Glutamatergic neuron (in vitro differentiated cells): ENCODE data around the gene FOXO1. TPM values are rescaled to one million over a fixed set of nuclear protein-coding genes. Genes with fewer than 3 reads are reported as not detected.

Source experiments
- DNase-seq: peaks from one replicate; pipeline ENCODE4 v3.0.0; 2022
- H3K27ac Mint-ChIP-seq: one replicate; pipeline ENCODE4 v1.8.0; 2020; ENCODE audit warnings: mild to moderate bottlenecking, mixed read lengths, inconsistent platforms; ENCODE audit not compliant: unreplicated experiment
- H3K27me3 Mint-ChIP-seq: one replicate; pipeline ENCODE4 v1.8.0; 2020; ENCODE audit warnings: mild to moderate bottlenecking, moderate library complexity, mixed read lengths, inconsistent platforms; ENCODE audit not compliant: unreplicated experiment
- H3K36me3 Mint-ChIP-seq: one replicate; pipeline ENCODE4 v1.8.0; 2020; ENCODE audit warnings: mild to moderate bottlenecking, mixed read lengths, inconsistent platforms; ENCODE audit not compliant: unreplicated experiment
- H3K4me1 Mint-ChIP-seq: one replicate; pipeline ENCODE4 v1.8.0; 2020; ENCODE audit warnings: mild to moderate bottlenecking, low read depth, mixed read lengths, inconsistent platforms; ENCODE audit not compliant: unreplicated experiment
- H3K4me3 Mint-ChIP-seq: one replicate; pipeline ENCODE4 v1.8.0; 2020; ENCODE audit warnings: mild to moderate bottlenecking, mixed read lengths, inconsistent platforms; ENCODE audit not compliant: unreplicated experiment
- H3K9me3 Mint-ChIP-seq: one replicate; pipeline ENCODE4 v1.8.0; 2020; ENCODE audit warnings: mild to moderate bottlenecking, moderate library complexity, mixed read lengths, inconsistent platforms; ENCODE audit not compliant: unreplicated experiment
- total RNA-seq: library from RNA; stranded (reverse); fragmentation: NEBNext Ultra II Directional; extraction: Animal tissue kit (Norgen Biotek cat#: 25700); gene quantifications from one replicate; pipeline ENCODE4 v1.2.1, GENCODE V29; 2021; ENCODE audit not compliant: unreplicated experiment
- TF ChIP-seq, protein P1 (sequence below): fragments of 200-600 bp; sonication (generic); IDR thresholded peaks from one replicate; pipeline ENCODE4 v1.5.0; 2021; ENCODE audit not compliant: partially characterized antibody, unreplicated experiment

FOXO1 gene
- total RNA-seq, 1 donor from 2014 or later: 1.4 TPM

DNA sequence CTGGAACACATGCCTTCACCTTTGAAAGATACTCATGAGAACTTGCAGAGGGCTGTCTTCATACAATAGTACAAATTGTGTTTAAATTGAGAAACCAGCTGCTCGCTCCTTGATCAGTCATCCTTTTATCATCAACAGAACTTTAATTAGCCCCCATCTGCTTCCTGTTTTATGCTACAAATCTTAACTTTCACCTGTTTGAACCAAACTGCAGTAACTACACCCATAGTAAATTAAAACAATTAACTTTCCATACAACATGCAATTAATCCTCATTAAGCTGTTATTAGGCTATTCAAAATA is 85.2 kb downstream of the FOXO1 start:
- no peaks in the 10 kb centered on the region for H3K9me3 Mint-ChIP-seq
- no peak overlapping the region for H3K27ac Mint-ChIP-seq
- H3K4me1 Mint-ChIP-seq: no peaks in the 10 kb centered on the region
- peaks cover 17% of the 10 kb centered on the region for H3K36me3 Mint-ChIP-seq
- no peak for DNase-seq
- TF ChIP-seq, protein P1, sequence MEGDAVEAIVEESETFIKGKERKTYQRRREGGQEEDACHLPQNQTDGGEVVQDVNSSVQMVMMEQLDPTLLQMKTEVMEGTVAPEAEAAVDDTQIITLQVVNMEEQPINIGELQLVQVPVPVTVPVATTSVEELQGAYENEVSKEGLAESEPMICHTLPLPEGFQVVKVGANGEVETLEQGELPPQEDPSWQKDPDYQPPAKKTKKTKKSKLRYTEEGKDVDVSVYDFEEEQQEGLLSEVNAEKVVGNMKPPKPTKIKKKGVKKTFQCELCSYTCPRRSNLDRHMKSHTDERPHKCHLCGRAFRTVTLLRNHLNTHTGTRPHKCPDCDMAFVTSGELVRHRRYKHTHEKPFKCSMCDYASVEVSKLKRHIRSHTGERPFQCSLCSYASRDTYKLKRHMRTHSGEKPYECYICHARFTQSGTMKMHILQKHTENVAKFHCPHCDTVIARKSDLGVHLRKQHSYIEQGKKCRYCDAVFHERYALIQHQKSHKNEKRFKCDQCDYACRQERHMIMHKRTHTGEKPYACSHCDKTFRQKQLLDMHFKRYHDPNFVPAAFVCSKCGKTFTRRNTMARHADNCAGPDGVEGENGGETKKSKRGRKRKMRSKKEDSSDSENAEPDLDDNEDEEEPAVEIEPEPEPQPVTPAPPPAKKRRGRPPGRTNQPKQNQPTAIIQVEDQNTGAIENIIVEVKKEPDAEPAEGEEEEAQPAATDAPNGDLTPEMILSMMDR: no peak
- no peaks in the 10 kb centered on the region for H3K27me3 Mint-ChIP-seq
- no peak overlapping the region for H3K4me3 Mint-ChIP-seq

DNA sequence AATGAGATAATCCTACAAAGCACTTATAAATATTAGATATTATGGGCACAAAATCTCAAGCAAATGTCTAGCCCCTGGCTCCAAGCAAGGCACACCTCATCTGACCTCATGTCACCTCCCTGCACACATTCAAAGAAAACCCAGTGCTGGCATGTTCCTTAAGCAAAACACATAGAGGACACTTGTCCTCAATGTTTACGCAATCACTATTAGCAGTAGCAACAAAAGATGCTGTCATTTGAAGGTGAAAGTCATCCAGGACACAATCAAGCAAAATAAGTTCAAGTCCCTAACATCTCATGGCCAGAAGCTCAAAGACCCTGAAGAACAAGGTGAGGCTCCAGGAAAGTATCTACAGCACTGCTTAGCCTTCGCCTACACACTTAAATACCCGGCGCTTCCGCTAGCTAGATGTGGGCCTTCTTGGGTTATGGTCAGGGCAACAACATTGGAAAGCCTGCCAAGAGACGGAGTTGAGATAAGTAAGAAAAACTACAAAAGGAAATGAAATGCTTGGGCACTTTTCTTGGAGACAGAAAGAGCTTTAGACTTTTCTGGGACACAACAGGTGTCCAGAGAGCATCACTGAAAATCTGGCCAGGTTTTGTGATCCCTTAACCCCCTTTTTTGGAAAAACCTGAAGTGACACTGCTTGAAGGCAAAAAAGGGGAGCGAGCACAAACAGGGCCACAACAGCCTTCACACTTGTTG is 85.7 kb downstream of the FOXO1 start:
- no peak for DNase-seq
- Mint-ChIP-seq H3K36me3 (peaks cover 17% of the 10 kb centered on the region), H3K4me3 (no peak overlapping the region), H3K4me1 (no peaks in the 10 kb centered on the region), H3K27me3 (no peaks in the 10 kb centered on the region), H3K27ac (no peak overlapping the region), H3K9me3 (no peaks in the 10 kb centered on the region)
- TF ChIP-seq, protein P1: no peak

DNA sequence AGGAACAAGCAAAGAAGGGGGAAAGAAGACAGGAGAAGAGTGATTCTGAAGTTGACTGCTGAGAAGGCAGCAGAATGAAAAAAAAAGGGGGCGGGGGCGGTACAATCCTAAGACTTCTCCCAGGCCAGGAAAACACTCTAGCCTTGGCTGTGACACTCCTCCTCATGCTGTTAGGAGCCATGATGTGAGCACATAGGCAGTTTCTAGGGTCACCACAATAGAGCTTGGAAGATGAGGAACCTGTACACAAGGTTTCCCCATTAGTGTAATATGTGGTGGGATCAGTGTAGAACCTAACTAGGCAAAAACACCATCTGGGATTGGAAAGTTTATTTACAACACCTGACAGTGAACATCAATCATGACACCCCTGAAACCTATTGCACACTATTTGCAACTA is 86.9 kb downstream of the FOXO1 start:
- no peak for DNase-seq
- H3K27me3 Mint-ChIP-seq: no peaks in the 10 kb centered on the region
- H3K4me3 Mint-ChIP-seq: no peak overlapping the region
- H3K9me3 Mint-ChIP-seq: no peaks in the 10 kb centered on the region
- peaks cover 17% of the 10 kb centered on the region for H3K36me3 Mint-ChIP-seq
- H3K27ac Mint-ChIP-seq: no peak overlapping the region
- TF ChIP-seq, protein P1: no peak
- no peaks in the 10 kb centered on the region for H3K4me1 Mint-ChIP-seq

DNA sequence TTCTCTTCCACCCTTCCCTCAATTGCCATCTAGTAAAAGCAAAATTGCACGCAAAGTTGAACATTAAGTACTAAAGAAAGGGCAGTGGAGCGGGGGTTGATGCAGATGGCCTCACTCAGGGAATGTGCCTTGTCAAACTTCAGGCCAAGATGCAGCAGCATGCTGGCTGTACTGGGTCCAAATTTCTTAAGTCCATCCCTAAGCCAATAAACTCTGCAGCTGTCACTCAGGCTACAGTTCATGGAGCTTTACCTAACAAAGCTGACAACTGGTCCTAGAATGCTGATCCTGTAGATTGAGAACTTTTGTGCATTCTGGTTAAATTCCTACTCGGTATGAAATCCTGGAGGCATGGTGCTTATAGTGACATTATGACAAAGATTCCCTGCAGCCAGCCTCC is 88.4 kb downstream of the FOXO1 start:
- Mint-ChIP-seq H3K27me3 (no peaks in the 10 kb centered on the region), H3K27ac (no peak overlapping the region), H3K4me1 (no peaks in the 10 kb centered on the region)

DNA sequence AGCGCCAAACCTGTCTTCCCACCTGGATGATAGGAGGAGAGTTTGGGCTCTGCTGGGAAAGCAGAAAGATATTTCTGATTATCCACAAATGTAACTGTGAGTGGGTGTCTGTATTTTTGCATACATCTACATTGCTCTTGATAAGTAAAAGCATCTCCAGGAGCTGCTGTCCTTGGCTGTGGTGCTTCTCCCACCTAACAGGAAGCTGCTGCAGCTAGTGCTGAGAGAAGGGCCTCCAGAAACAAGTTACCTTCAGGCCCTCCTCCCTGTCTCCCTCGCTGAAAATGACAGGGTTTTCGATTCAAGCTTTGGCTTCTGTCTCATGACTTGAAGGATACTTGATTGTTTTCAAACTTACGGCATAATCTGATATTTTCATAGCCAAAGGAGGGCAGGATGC is 90.1 kb downstream of the FOXO1 start:
- no peak for DNase-seq
- TF ChIP-seq, protein P1: no peak
- H3K27me3 Mint-ChIP-seq: no peaks in the 10 kb centered on the region
- H3K4me1 Mint-ChIP-seq: no peaks in the 10 kb centered on the region
- no peak overlapping the region for H3K4me3 Mint-ChIP-seq
- no peak overlapping the region for H3K27ac Mint-ChIP-seq
- no peaks in the 10 kb centered on the region for H3K9me3 Mint-ChIP-seq
- no peaks in the 10 kb centered on the region for H3K36me3 Mint-ChIP-seq

More for the DNA sequence above, 88.4 kb downstream of the FOXO1 start:
- DNase-seq: no peak
- Mint-ChIP-seq H3K36me3 (peaks cover 9% of the 10 kb centered on the region), H3K9me3 (no peaks in the 10 kb centered on the region), H3K4me3 (no peak overlapping the region)
- TF ChIP-seq, protein P1: no peak
